NCI-H2081 treated with DMSO at 0.1 percent for 48 hours (cell line): ENCODE data around the gene MEGF11.

Experiments
- DNase-seq: peaks from one replicate; lab custom pipeline; 2025; lab: John Stamatoyannopoulos, UW

The MEGF11 gene

GRCh38 chr15:65856821-65857455 is 396.6 kb downstream of the MEGF11 start:
- no peak for DNase-seq

DNA sequence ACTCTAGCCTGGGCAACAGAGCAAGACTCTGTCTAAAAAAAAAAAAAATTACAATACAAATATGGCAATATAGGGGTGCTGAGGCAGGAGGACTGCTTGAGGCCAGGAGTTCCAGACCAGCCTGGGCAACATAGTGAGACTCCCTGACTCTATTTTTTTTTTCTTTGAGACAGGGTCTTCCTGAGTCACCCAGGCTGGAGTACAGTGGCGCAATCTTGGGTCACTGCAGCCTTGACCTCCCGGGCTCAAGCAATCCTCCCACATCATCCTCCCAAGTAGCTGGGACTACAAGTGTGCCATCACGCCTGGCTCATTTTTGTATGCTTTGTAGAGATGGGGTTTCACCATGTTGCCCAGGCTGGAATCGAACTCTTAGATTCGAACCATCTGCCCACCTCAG is 401.6 kb downstream of the MEGF11 start:
- DNase-seq: no peak

DNA sequence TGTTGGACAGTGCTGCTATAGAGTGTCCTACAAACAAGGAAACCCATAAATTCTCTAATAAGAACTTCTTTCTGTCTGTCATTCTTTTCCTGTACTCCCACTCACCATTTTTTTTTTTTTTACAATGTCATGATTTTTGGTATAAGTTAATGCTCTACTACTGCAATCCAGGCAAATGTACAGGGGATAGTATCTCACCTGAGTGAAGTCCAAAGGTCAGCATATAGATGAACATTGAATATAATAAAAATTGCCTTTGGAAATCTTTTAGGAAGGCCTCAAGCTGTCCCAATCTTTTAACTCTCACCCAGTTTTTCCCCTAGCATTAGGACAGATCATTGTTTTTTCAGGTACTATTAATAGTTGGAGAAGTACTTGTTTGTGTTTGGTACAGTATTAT is 405.6 kb downstream of the MEGF11 start:
- no peak for DNase-seq

- no peak for DNase-seq
These were observed 407.6 kb downstream of the MEGF11 start for GRCh38 chr15:65845826-65846519.
